H54 (cell line): Measurements from ENCODE around the gene MERTK.
A peak's percentile ranks its signal among the peaks of the same experiment; 100 is the strongest.
"Not testable (repeated sequence)": the region's sequence is repeated elsewhere in the genome, so short reads cannot be mapped to it uniquely, and the experiment has no call there.

Experiments used
- DNase-seq: peaks from one replicate; pipeline ENCODE4 v3.0.0; 2011; ENCODE audit warnings: low spot score, mixed read lengths; ENCODE audit not compliant: insufficient read length
- FAIRE-seq: peaks from 3 replicates; lab custom pipeline; 2011; peaks lifted over from hg19 to GRCh38; lab: Jason Lieb, UNC
- POLR2A ChIP-seq: IDR thresholded peaks from 2 replicates; pipeline ENCODE4 v1.6.1; 2011; ENCODE audit warnings: low read depth, mild to moderate bottlenecking, low read length

Gene MERTK

DNA sequence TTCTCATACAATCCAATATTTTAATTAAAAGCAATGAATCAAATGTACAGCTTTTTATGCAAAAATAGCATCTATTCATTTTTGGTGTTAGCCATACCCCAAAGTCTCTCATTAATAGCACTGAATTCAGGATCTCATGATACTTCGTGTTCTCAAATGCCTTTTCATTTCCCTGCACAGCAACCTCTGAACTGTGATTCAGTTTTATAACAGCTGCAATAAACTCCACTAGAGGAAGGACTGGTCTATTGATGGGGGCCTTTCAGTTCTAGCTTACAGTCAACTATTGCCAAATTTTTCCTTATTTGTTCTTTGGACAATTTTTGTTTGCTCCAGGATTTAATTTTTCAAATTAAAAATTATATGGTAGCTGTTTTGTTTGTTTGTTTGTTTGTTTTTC is 151.9 kb downstream of the MERTK start:
- no peak for FAIRE-seq
- TF ChIP-seq POLR2A = no peak
- DNase-seq = no peak

DNA sequence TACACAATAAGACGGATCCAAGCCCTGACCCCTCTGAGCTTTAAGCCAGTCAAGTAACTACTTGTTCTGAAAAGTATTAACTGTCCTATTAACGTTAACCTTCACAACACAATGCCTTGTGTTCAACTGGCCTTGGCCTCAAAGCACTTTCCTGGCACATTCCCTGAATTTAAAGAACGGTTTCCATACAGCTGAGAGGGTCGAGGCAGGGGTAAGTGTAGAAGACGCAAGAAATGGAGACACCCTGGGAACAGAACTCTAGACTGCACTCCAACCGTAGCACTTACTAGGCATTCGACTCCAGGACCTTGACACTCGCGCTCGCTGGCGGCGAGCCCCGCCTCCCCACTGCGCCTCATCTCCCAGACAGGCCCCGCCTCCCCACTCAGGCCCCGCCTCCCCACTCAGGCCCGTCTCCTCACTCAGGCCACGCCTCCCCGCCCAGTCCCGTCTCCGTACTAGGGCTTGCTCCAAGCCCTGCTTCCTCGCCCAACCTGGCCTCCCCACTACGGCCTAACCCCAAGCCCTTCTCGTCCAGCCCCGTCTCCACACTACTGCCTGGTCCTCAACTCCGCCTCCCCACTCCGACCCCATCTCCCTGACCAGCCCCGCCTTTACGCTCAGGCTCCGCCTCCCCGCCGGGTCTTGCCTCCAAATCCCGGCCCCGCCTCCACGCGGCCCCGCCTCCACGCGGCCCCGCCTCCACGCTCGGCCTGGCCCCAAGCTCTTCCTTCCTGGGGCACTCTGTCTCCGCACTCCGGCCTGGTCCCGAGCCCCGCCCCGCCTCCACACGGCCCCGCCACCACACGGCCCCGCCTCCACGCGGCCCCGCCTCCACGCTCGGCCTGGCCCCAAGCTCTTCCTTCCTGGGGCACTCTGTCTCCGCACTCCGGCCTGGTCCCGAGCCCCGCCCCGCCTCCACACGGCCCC is 155.8 kb downstream of the MERTK start:
- FAIRE-seq (peak; percentile 77), DNase-seq (peak; percentile 83)
- TF ChIP-seq POLR2A = 0 out of 2 replicates have a peak, but pooled peaks have one; percentile 29

DNA sequence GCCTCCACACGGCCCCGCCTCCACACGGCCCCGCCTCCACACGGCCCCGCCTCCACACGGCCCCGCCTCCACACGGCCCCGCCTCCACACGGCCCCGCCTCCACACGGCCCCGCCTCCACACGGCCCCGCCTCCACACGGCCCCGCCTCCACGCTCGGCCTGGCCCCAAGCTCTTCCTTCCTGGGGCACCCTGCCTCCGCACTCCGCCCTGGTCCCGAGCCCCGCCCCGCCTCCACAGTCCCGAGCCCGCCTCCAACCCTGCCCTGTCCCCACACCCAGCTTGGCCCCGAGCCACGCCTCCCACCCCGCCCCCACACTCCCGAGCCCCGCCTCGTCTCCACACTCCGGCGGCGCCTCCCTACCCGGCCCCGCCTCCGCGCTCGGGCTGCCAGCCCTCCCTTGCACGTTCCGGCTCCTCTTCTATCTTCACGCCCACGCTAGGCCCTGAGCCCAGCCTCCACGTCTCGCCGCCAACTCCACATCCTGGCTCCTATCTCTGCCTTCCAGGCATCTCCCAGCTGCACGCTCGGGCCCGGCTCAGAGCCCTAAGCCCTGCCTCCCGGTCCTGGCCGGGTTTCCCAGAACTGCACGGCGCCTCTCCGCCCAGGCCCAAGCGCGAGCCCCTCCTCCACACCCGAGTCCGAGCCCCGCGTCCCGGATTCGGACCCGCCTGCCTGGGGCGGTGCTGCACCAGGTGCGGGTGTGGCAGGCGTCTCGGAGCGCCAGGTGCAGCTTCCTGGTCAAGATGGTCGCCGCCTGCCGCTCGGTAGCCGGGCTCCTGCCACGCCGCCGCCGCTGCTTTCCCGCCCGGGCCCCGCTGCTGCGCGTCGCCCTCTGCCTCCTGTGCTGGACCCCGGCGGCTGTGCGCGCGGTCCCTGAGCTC is 156.7 kb downstream of the MERTK start, which contains the start of gene TMEM87B:
Gene TMEM87B (plus strand): TSS at position 423 of the 883 bp plus-strand sequence. CDS start 323 bp downstream, at position 746.
- TF ChIP-seq POLR2A = peak; percentile 72
- FAIRE-seq (no peak), DNase-seq (peak; percentile 88)

DNA sequence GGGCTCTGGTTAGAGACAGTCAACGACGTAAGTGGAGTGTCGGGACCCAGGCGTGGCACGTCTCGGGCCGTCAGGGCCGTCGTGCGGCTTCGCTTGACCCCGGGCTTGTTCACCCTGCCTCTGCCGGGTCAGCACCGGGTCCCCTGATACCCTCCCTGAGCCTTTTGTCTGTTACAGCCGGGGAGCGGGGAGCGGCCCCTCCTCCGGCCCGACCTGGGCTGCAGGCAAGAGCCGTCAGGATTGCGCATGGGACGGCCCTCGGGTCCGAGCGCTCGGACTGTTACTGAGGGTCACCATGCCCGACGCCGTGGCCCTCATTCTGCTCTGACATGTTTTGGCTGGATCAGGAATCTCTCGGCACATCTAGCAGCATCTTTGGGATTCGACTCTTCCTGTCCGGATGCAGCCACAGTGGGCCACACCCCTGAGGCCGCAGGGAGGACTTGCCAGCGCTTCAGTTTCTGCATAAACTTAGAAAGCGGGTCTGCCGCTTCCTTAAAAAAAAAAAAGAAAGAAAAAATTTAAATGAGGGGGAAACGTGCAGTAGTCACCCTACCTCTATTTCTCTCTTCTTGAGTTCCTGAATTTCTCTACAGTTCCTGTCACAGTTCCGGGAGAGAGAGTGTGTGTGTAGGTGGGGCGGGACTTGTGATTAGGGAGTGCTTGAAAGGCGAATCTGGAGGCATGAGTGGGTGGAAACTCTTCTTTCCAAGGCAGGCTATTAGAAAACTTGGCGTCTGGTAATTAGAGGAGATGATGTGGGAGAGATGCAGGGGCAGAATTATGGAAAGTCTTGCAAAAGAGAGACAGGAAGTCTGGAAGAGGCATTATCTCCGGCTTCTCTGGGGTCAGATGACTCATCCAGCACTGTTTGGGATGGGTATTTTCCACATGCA is 157.6 kb downstream of the MERTK start:
- DNase-seq (peak; percentile 39), FAIRE-seq (peak; percentile 6)
- TF ChIP-seq POLR2A = no peak

DNA sequence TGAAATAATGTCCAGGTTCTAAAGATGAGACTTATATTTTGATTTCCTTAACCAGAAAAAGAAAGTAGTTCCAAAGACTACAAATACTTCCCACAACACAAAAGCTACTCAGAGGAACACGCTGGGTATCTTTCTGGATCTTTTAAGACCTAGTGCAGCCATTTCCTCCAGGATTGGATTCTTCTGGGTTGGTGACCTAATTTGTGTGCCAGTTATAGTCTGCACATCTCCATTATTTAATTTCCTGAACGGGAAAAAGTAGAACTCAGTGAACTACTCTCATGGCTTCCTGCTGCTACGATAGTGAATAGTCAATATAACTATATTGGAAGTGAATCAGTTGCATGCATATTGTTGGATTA is 158.2 kb downstream of the MERTK start:
- no peak for FAIRE-seq
- no peak for DNase-seq
- no peak for TF ChIP-seq POLR2A

GRCh38 chr2:112059671-112060070 is 161.3 kb downstream of the MERTK start:
- DNase-seq (no peak), FAIRE-seq (no peak)
- TF ChIP-seq POLR2A = no peak

GRCh38 chr2:112061299-112061698 is 162.9 kb downstream of the MERTK start:
- no peak for TF ChIP-seq POLR2A
- FAIRE-seq (no peak), DNase-seq (no peak)

GRCh38 chr2:112061840-112062239 is 163.4 kb downstream of the MERTK start:
- DNase-seq = no peak
- TF ChIP-seq POLR2A = no peak
- no peak for FAIRE-seq

DNA sequence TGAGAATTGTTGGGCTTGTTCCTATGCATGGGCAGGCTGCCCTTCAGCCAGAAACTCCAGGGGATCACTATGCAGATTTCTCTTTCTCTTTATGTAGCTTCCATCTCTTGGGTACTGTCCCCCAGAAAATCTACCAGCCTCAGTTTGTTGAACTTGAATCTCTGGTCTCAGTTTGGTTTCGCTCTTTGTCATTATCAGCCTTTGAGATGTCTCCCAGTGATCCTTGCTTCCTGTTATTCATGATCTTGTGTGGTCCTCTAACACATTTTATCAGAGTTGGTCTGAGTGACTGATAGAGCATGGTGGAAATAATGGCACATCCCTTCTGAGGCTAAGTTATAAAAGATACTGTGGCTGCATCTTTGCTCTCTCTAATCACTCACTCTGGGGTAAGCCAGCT is 164.5 kb downstream of the MERTK start:
- no peak for DNase-seq
- no peak for FAIRE-seq
- TF ChIP-seq POLR2A = no peak

- no peak for TF ChIP-seq POLR2A
- FAIRE-seq = no peak
- no peak for DNase-seq
Measured at GRCh38 chr2:112065486-112065885, 167.1 kb downstream of the MERTK start.

GRCh38 chr2:112065966-112066365 is 167.6 kb downstream of the MERTK start:
- DNase-seq (no peak), FAIRE-seq (peak; percentile 95)
- TF ChIP-seq POLR2A = no peak

DNA sequence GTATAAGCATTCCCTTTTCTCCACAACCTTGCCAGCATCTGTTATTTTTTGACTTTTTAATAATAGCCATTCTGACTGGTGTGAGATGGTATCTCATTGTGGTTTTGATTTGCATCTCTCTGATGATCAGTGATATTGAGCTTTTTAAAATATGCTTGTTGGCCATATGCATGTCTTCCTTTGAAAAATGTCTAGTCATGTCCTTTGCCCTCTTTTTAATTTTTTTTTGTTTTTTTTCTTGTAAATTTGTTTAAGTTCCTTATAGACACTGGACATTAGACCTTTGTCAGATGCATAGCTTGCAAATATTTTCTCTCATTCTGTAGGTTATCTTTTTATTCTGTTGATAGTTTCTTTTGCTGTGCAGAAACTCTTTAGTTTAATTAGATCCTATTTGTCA is 171.4 kb downstream of the MERTK start:
- not testable (repeated sequence) for DNase-seq, FAIRE-seq

DNA sequence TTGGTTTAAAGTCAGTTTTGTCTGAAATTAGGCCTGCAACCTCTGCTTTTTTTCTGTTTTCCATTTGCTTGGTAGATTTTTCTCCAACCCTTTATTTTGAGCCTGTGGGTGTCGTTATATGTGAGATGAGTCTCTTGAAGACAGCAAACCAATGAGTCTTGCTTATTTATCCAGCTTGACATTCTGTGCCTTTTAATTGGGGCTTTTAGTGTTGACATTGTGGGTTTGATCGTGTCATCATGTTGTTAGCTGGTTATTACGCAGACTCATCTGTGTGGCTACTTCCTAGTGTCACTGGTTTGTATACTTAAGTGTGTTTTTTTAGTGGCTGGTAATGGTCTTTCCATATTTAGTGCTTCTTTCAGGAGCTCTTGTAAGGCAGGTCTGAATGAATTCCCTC is 175.5 kb downstream of the MERTK start:
- peak; percentile 27 for FAIRE-seq
- no peak for DNase-seq
- TF ChIP-seq POLR2A = no peak
